ENCODE data around the gene SOX30. TPM values are rescaled to one million over a fixed set of nuclear protein-coding genes. Genes with fewer than 3 reads are reported as not detected.
"Not testable (repeated sequence)": the region's sequence is repeated elsewhere in the genome, so short reads cannot be mapped to it uniquely, and the experiment has no call there.

Gene SOX30
- total RNA-seq, 1 donor from 2014 or later = not detected

DNA sequence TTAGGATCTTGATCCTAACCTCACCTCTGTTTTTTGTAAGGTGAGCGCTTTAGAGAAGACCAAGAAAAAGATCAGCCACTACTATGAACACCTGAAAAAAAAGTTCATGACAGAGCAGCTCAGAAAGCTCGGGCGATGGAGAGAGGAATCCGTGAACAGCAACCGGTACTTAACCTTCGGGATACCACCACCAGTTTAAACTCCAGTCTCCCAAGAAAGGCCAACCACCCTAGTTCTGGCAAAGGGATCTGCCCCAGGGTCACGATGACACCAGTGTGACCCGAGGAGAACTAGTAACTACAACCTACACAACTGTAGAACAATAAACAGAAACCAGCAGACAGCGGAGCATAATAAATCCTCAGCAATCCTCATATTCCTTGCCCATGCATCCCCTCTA, 27.6 kb upstream of the SOX30 start:
- Mint-ChIP-seq H3K9me3 (ENCODE audit: unreplicated experiment) (peaks cover 2% of the 10 kb centered on the region), H3K4me3 (ENCODE audit: unreplicated experiment) (no peak overlapping the region), H3K27me3 (ENCODE audit: unreplicated experiment) (no peaks in the 10 kb centered on the region)

DNA sequence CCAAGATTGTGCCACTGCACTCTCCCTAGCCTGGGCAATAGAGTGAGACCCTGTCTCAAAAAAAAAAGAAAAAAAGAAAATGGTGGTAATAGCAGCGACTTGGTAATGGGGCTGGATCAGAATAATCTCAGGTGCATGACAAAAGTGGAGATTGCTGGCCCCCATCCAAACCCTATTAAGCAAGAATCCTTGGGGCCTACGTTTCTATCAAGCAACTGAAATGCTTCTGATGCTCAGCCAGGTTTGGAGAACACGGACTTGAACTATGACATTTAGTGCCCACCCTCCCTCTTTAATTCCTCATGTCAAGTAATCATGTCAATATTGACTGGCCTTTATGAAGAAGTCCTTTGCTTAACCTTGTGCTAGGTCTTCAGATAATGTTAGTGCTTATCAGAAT, 25.7 kb upstream of the SOX30 start:
- Mint-ChIP-seq H3K4me3 (ENCODE audit: unreplicated experiment) (no peak overlapping the region), H3K27me3 (ENCODE audit: unreplicated experiment) (no peaks in the 10 kb centered on the region), H3K36me3 (ENCODE audit: unreplicated experiment) (peaks cover 7% of the 10 kb centered on the region), H3K27ac (ENCODE audit: unreplicated experiment) (no peak overlapping the region), H3K4me1 (ENCODE audit: low read depth, unreplicated experiment) (no peaks in the 10 kb centered on the region), H3K9me3 (ENCODE audit: unreplicated experiment) (peaks cover 2% of the 10 kb centered on the region)
- DNase-seq = no peak
- TF ChIP-seq, protein P1, sequence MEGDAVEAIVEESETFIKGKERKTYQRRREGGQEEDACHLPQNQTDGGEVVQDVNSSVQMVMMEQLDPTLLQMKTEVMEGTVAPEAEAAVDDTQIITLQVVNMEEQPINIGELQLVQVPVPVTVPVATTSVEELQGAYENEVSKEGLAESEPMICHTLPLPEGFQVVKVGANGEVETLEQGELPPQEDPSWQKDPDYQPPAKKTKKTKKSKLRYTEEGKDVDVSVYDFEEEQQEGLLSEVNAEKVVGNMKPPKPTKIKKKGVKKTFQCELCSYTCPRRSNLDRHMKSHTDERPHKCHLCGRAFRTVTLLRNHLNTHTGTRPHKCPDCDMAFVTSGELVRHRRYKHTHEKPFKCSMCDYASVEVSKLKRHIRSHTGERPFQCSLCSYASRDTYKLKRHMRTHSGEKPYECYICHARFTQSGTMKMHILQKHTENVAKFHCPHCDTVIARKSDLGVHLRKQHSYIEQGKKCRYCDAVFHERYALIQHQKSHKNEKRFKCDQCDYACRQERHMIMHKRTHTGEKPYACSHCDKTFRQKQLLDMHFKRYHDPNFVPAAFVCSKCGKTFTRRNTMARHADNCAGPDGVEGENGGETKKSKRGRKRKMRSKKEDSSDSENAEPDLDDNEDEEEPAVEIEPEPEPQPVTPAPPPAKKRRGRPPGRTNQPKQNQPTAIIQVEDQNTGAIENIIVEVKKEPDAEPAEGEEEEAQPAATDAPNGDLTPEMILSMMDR (IDR thresholded peaks at IDR 0.05; ENCODE audit: partially characterized antibody, unreplicated experiment) = no peak

More for the DNA sequence above, 27.6 kb upstream of the SOX30 start:
- H3K4me1 Mint-ChIP-seq (ENCODE audit: low read depth, unreplicated experiment) = no peaks in the 10 kb centered on the region
- no peak for DNase-seq
- TF ChIP-seq, protein P1 (IDR thresholded peaks at IDR 0.05; ENCODE audit: partially characterized antibody, unreplicated experiment) = no peak
- H3K27ac Mint-ChIP-seq (ENCODE audit: unreplicated experiment) = no peak overlapping the region
- peaks cover 7% of the 10 kb centered on the region for H3K36me3 Mint-ChIP-seq (ENCODE audit: unreplicated experiment)

DNA sequence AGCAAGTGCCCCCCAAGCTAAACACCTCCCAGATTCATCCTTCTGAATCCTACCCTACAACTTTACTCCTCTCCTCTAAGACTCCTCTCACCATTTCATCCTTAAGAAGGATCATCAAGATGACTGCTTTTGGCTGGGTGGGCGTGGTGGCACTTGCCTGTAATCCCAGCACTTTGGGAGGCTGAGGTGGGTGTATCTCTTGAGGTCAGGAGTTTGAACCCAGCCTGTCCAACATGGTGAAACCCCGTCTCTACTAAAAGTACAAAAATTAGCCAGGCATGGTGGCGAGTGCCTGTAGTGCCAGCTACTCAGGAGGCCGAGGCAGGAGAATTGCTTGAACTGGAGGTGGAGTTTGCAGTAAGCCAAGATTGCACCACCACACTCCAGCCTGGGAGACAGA, 22.1 kb upstream of the SOX30 start:
- H3K27me3 Mint-ChIP-seq (ENCODE audit: unreplicated experiment) = peaks cover 18% of the 10 kb centered on the region

DNA sequence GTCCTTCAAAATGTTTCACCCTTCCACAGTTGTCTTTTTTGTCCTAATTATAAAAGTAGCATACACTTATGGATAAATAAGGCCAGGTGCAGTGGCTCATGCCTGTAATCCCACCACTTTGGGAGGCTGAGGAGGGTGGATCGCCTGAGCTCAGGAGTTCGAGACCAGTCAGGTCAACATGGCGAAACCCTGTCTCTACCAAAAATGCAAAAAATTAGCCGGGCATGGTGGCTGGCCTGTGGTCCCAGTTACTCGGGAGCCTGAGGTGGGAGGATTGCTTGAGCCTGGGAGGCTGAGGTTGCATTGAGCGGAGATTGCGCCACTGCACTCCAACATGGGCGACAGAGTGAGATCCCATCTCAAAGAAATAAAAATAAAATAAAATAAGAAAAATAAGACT, 20.7 kb upstream of the SOX30 start:
- TF ChIP-seq, protein P1 (IDR thresholded peaks at IDR 0.05; ENCODE audit: partially characterized antibody, unreplicated experiment) = no peak
- H3K27ac Mint-ChIP-seq (ENCODE audit: unreplicated experiment) = no peak overlapping the region
- H3K4me3 Mint-ChIP-seq (ENCODE audit: unreplicated experiment) = no peak overlapping the region
- H3K27me3 Mint-ChIP-seq (ENCODE audit: unreplicated experiment) = peaks cover 22% of the 10 kb centered on the region
- peaks cover 9% of the 10 kb centered on the region for H3K36me3 Mint-ChIP-seq (ENCODE audit: unreplicated experiment)
- H3K4me1 Mint-ChIP-seq (ENCODE audit: low read depth, unreplicated experiment) = peaks cover 3% of the 10 kb centered on the region
- no peaks in the 10 kb centered on the region for H3K9me3 Mint-ChIP-seq (ENCODE audit: unreplicated experiment)
- DNase-seq = no peak

More for the DNA sequence above, 22.1 kb upstream of the SOX30 start:
- H3K36me3 Mint-ChIP-seq (ENCODE audit: unreplicated experiment); H3K9me3 Mint-ChIP-seq (ENCODE audit: unreplicated experiment); H3K4me3 Mint-ChIP-seq (ENCODE audit: unreplicated experiment); H3K27ac Mint-ChIP-seq (ENCODE audit: unreplicated experiment); DNase-seq; H3K4me1 Mint-ChIP-seq (ENCODE audit: low read depth, unreplicated experiment): not testable (repeated sequence)

DNA sequence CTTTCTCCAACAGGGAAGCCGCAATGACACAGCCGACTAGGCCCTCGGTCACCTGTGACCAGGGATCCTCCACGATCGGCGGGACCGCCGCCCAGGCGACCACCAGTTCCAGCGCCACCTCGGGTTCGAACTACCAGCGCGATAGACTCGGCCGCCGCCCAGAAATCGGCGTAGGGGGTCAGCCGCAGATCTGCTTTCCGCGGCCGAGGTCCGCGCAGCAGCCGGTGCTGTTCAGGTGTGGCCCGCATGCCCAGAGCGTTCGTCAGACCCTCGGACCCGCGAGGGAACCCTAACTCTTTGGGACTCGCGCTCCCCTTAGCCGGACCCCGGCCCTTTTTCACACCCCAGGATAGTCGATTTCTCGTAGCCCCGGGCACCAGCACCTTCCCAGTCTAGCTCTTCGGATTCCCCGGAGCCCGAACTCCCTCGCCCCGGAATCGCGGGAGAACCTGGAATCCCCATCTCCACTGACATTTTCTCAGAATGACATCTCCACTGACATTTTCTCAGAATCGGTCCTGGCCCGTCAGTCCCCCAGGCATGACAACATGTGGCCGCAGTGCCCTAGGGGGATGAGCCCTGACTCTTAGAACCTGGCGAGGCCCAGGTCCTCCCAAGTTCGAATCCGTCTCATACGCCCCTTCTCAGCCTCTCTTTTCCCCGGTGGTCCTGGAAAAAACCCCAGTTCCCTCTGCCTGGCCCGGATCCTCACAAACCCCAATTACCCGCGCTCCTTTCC, 19.5 kb upstream of the SOX30 start:
- H3K36me3 Mint-ChIP-seq (ENCODE audit: unreplicated experiment) = peaks cover 9% of the 10 kb centered on the region
- H3K27me3 Mint-ChIP-seq (ENCODE audit: unreplicated experiment) = peaks cover 22% of the 10 kb centered on the region
- H3K9me3 Mint-ChIP-seq (ENCODE audit: unreplicated experiment) = no peaks in the 10 kb centered on the region
- H3K27ac Mint-ChIP-seq (ENCODE audit: unreplicated experiment) = peak overlapping the region; percentile 33
- TF ChIP-seq, protein P1 (IDR thresholded peaks at IDR 0.05; ENCODE audit: partially characterized antibody, unreplicated experiment) = no peak
- H3K4me1 Mint-ChIP-seq (ENCODE audit: low read depth, unreplicated experiment) = peaks cover 3% of the 10 kb centered on the region
- DNase-seq = no peak
- H3K4me3 Mint-ChIP-seq (ENCODE audit: unreplicated experiment) = peak overlapping the region; percentile 96
